Neutrophil (primary cell): ENCODE measurements around the gene CBR3.
"Not testable (repeated sequence)": the region's sequence is repeated elsewhere in the genome, so short reads cannot be mapped to it uniquely, and the experiment has no call there.

Experiments used
- H3K27ac ChIP-seq: fragments of 200-600 bp; sonication (generic); 2 replicates; pipeline ENCODE4 v1.5.1; 2016; ENCODE audit warnings: mild to moderate bottlenecking, moderate library complexity
- H3K27me3 ChIP-seq: fragments of 200-600 bp; sonication (generic); 2 replicates; pipeline ENCODE4 v1.6.0; 2016; ENCODE audit warnings: mild to moderate bottlenecking
- H3K36me3 ChIP-seq: fragments of 200-600 bp; sonication (generic); 2 replicates; pipeline ENCODE4 v1.5.1; 2017
- H3K4me1 ChIP-seq, 2 experiments: fragments of 200-600 bp in 1 of 2; sonication (generic) in 1 of 2; 1 replicate in 1 of 2; 2 replicates in 1 of 2; pipeline versions ENCODE4 v1.5.1 to v1.6.1; 2013 to 2016; ENCODE audit warnings: low read depth in 1 of 2, low read length in 1 of 2, mild to moderate bottlenecking in 1 of 2, moderate library complexity in 1 of 2; ENCODE audit not compliant: control insufficient read depth in 1 of 2, insufficient read depth in 1 of 2
- H3K4me3 ChIP-seq, 2 experiments: fragments of 200-600 bp in 1 of 2; sonication (generic) in 1 of 2; 1 replicate in 1 of 2; 2 replicates in 1 of 2; pipeline ENCODE4 v1.5.1; 2013 to 2016; ENCODE audit warnings: low read depth in 1 of 2, low read length in 1 of 2, mild to moderate bottlenecking in 1 of 2, moderate library complexity in 1 of 2
- H3K9me3 ChIP-seq: fragments of 200-600 bp; sonication (generic); 2 replicates; pipeline ENCODE4 v1.5.1; 2016
- CTCF ChIP-seq: fragments of 200-600 bp; sonication (generic); IDR thresholded peaks from 2 replicates; pipeline ENCODE4 v1.5.1; 2016; ENCODE audit warnings: antibody characterized with exemption

CBR3 gene

GRCh38 chr21:36096398-36097290 lies 38.2 kb upstream of the CBR3 start:
- Histone ChIP-seq H3K4me1 (no peaks in the 10 kb centered on the region), H3K9me3 (peaks cover 16% of the 10 kb centered on the region), H3K4me3 (no peak overlapping the region), H3K36me3 (no peaks in the 10 kb centered on the region), H3K27me3 (no peaks in the 10 kb centered on the region), H3K27ac (no peak overlapping the region)
- TF ChIP-seq CTCF: no peak

GRCh38 chr21:36097427-36098181 lies 37.3 kb upstream of the CBR3 start:
- Histone ChIP-seq H3K27ac (no peak overlapping the region), H3K4me3 (no peak overlapping the region), H3K27me3 (peaks cover 4% of the 10 kb centered on the region), H3K9me3 (peaks cover 15% of the 10 kb centered on the region), H3K4me1 (no peaks in the 10 kb centered on the region), H3K36me3 (no peaks in the 10 kb centered on the region)
- no peak for TF ChIP-seq CTCF

- H3K4me1 ChIP-seq: no peaks in the 10 kb centered on the region
- H3K27me3 ChIP-seq: peaks cover 8% of the 10 kb centered on the region
- no peak overlapping the region for H3K4me3 ChIP-seq
- no peaks in the 10 kb centered on the region for H3K36me3 ChIP-seq
- H3K27ac ChIP-seq: no peak overlapping the region
- H3K9me3 ChIP-seq: peaks cover 9% of the 10 kb centered on the region
- no peak for TF ChIP-seq CTCF
Observed at GRCh38 chr21:36098182-36098532, 36.7 kb upstream of the CBR3 start.

- no peak for TF ChIP-seq CTCF
- no peaks in the 10 kb centered on the region for H3K4me1 ChIP-seq
- no peak overlapping the region for H3K27ac ChIP-seq
- H3K9me3 ChIP-seq: peaks cover 1% of the 10 kb centered on the region
- no peaks in the 10 kb centered on the region for H3K36me3 ChIP-seq
- no peak overlapping the region for H3K4me3 ChIP-seq
- H3K27me3 ChIP-seq: peaks cover 16% of the 10 kb centered on the region
Observed at GRCh38 chr21:36099000-36099399, 35.9 kb upstream of the CBR3 start.

GRCh38 chr21:36099695-36100211 lies 35.1 kb upstream of the CBR3 start:
- H3K9me3 ChIP-seq, H3K4me3 ChIP-seq, H3K4me1 ChIP-seq, H3K36me3 ChIP-seq, H3K27ac ChIP-seq: not testable (repeated sequence)
- peaks cover 24% of the 10 kb centered on the region for H3K27me3 ChIP-seq
